MV-4-11 (cell line): Measurements from ENCODE around the gene BTBD9.

ENCODE experiments used
- DNase-seq: peaks from one replicate; lab custom pipeline; 2025; lab: John Stamatoyannopoulos, UW

The BTBD9 gene

GRCh38 chr6:38507173-38507572 lies 132.6 kb downstream of the BTBD9 start:
- DNase-seq, result no peak

- DNase-seq, result no peak
These were observed 133.9 kb downstream of the BTBD9 start for GRCh38 chr6:38505826-38506225.

- no peak for DNase-seq
These were observed 134.7 kb downstream of the BTBD9 start for GRCh38 chr6:38504996-38505395.

GRCh38 chr6:38503960-38504682 lies 135.6 kb downstream of the BTBD9 start:
- DNase-seq, result no peak

GRCh38 chr6:38503032-38503773 lies 136.5 kb downstream of the BTBD9 start:
- no peak for DNase-seq

- DNase-seq, result no peak
These were observed 137.3 kb downstream of the BTBD9 start for GRCh38 chr6:38502423-38502822.

- no peak for DNase-seq
These were observed 137.8 kb downstream of the BTBD9 start for GRCh38 chr6:38501931-38502330.

GRCh38 chr6:38499529-38500096 lies 140.1 kb downstream of the BTBD9 start:
- no peak for DNase-seq

GRCh38 chr6:38498805-38499445 lies 140.8 kb downstream of the BTBD9 start:
- no peak for DNase-seq

GRCh38 chr6:38498085-38498484 lies 141.6 kb downstream of the BTBD9 start:
- DNase-seq, result no peak

GRCh38 chr6:38497546-38497945 lies 142.2 kb downstream of the BTBD9 start:
- no peak for DNase-seq

GRCh38 chr6:38495922-38496635 lies 143.7 kb downstream of the BTBD9 start:
- no peak for DNase-seq

- no peak for DNase-seq
These were observed 144.2 kb downstream of the BTBD9 start for GRCh38 chr6:38495518-38495917.

- peak; percentile 44 for DNase-seq
These were observed 145.7 kb downstream of the BTBD9 start for GRCh38 chr6:38493931-38494547.

GRCh38 chr6:38492031-38492430 lies 147.7 kb downstream of the BTBD9 start:
- DNase-seq, result no peak

GRCh38 chr6:38489951-38490350 lies 149.8 kb downstream of the BTBD9 start:
- no peak for DNase-seq

- DNase-seq, result no peak
These were observed 152.3 kb downstream of the BTBD9 start for GRCh38 chr6:38487423-38487822.

GRCh38 chr6:38485488-38485887 lies 154.2 kb downstream of the BTBD9 start:
- DNase-seq, result no peak

GRCh38 chr6:38484656-38485055 lies 155.1 kb downstream of the BTBD9 start:
- DNase-seq, result no peak

GRCh38 chr6:38483526-38483925 lies 156.2 kb downstream of the BTBD9 start:
- DNase-seq, result peak; percentile 99

- no peak for DNase-seq
These were observed 157.3 kb downstream of the BTBD9 start for GRCh38 chr6:38482466-38482865.

- DNase-seq, result peak; percentile 38
These were observed 157.9 kb downstream of the BTBD9 start for GRCh38 chr6:38481851-38482250.
